HG02759 (cell line): Measurements from ENCODE around the gene CABP5.
"Not testable (repeated sequence)": the region's sequence is repeated elsewhere in the genome, so short reads cannot be mapped to it uniquely, and the experiment has no call there.

Source experiments
- ATAC-seq: cut with Tn5 transposase; IDR thresholded peaks from one replicate; pipeline ENCODE4 v1.9.1; 2021; ENCODE audit warnings: mild to moderate bottlenecking, moderate library complexity; ENCODE audit not compliant: unreplicated experiment

The CABP5 gene

GRCh38 chr19:48043675-48044258 is at the start of gene CABP5:
CABP5 (minus strand) TSS chr19:48044079; CDS start chr19:48043922, 157 bp downstream.
- no peak for ATAC-seq

- not testable (repeated sequence) for ATAC-seq
These were observed 47.3 kb upstream of the CABP5 start for GRCh38 chr19:48091111-48091718.

GRCh38 chr19:48090281-48090802 is 46.5 kb upstream of the CABP5 start:
- no peak for ATAC-seq

- not testable (repeated sequence) for ATAC-seq
These were observed 45.1 kb upstream of the CABP5 start for GRCh38 chr19:48088991-48089390.

DNA sequence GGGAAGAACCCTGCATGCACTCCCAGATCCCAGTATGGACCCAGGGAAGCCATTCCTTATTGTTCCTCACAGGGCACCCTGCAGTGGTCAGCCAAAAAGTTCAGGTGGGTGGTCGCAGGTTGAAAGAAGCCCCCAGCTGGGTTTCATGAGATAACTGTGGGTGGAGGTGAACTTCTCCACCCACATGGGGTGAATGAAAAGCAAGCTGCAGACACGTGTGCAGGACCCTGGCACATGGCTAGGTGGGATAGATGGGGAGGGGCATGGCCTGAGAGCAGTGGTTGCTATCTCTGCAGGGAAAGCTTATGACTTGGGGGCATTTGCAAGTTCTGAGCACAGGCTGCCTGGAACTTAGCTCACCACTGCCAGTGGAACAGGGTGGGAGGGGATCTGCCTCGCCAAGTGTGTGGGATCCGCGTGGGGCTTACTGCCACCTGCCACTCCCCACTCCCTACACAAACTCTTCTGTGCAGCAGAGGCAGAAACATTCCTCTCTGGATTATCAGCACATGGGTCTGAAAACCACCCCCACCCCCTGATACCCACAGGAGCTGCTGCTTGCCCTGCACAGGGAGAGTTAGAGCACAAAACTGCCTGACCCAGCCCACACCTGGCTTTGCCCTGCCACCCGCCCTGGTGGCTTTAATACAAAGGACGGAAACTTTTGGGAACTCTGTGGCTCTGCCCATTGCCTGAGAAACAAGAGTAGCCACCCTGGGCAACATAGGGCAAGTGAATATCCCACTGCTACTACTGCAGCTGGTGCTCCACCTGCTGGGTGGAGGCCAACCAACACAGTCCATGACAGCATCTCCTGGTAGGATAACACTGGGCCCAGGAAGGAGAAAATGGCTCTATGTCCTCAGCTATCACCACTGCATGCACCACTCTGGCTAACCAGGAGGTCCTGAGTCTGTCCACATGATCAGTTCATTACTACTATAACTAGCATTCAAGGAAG is 42.3 kb upstream of the CABP5 start:
- no peak for ATAC-seq

DNA sequence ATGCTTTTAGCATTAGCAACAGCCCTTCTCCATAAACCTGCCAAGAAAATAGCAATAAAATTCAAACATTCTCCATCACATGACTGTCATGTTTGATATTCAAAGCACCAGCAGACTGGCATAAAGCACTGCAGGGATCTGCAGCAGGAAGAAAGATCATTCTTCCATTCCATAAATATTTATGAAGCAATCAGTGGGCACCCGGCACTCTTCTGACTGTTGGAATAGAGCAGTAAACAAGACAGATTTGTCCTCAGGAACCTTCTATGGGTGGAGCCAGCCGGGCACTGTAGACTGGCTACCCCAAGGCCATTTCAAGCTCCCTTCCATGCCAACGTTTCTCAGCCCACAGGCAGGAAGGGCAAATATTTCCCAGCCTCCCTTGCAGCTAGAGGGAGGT is 41.2 kb upstream of the CABP5 start:
- no peak for ATAC-seq

DNA sequence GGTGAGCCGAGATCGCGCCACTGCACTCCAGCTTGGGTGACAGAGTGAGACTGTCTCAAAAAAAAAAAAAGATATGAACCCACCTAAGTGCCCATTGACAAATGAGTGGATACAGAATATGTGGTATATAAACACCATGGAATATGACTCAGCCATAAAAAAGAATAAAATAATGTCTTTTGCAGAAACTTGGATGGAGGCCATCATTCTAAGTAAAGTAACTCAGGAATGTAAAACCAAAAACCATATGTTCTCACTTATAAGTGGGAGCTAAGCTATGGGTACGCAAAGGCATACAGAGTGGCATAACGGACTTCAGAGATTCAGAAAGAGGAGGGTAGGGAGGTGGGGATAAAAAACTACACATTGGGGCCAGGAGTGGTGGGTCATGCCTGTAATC is 37.2 kb upstream of the CABP5 start:
- ATAC-seq, result no peak

DNA sequence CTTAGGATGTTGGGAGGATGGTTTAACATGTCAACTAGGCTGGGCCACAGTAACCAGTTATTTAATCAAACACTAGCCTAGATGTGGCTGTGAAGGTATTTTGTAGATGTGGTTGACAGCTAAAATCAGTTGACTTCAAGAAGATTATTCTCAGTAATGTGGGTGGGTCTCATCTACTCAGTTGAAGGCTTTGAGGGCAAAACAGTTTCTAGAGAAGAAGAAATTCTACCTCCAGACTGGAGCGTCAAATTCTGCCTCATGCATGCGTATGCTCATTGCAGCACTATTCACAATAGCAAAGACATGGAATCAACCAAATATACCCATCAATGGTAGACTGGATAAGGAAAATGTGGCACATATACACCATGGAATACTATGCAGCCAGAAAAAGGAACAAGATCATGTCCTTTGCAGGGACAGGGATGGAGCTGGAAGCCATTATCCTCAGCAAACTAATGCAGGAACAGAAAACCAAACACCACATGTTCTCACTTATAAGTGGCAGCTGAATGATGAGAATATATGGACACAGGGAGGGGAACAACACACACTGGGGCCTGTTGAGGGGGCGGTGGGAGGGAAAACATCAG is 26.4 kb upstream of the CABP5 start:
- not testable (repeated sequence) for ATAC-seq

DNA sequence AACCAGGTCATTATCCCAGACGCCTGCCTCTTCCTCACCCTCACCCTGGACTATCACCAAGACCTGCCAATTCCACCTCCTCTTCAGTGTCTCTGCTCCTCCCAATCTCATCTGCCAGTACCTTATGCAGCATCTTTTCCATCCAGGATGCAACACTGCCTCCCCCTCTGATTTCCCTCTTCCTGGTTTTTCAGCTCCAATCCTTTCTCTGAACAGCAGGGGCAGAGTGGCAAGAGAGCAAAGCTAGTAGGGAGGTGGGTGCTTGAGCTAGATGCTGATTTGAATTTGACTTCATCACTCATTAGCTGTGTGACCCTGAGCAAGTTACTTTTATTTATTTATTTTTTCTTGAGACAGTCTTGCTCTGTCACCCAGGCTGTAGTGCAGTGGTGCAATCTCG is 25.6 kb upstream of the CABP5 start:
- no peak for ATAC-seq

DNA sequence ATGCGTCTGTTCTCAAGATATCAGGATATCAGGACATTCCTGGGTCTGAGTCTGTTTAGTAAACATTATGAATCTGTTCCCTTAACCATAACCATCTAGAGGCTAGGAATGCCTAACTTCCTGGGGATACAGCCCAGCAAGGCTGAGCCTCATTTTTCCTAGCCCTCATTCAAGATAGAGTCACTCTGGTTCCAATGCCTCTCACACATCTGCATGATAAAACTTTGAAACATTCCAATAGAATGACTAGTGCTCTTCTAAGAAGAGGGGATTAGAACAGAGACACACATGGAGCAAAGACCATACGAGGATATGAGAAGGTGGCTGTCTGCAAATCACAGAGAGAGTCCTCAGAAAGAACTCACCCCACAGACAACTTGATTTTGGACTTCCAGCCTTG is 20.6 kb upstream of the CABP5 start:
- no peak for ATAC-seq

DNA sequence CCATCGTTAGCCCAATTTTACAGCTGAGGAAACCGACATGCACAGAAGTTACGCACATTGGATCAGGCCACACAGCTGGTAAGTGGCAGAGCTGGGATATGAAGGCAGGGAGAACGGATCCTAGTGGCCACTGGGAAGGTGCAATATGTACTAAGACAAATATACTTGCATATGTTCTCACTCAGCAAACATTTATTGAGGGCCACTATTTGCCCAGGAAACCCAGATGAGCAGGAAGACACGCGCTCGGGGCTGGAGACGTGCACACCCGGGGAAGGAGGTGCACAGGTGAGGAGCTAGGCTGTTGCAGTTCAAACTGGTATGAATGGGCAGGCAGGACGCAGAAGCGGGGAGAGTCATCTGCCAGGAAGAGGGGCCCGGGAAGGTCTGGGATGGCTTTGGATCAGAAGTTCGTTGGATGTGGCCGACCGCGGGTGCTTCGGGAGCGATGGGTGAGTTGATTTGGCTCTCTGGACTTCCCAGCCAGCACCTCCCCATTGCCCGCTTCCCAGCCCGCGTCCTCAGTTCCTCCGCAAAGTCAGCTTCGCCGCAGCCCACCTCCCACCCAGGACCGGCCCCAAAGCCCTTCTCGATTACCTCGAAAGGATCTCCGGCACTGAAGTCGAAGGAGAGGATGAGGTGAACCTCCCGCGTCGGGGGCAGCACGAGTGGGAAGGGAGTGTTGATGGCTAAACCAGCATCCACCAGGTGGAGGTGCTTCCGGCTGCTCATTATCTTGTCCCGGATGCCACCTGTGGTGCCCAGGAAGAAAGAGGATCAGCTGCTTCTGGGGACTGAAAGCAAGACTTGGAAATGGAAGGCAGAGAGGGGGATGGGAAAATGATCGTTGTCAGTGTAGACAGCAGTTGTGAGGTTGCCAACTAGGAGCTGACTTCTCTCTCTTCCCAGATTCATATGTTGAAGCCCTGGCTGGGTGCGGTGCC is 17.8 kb upstream of the CABP5 start:
- ATAC-seq, result no peak

DNA sequence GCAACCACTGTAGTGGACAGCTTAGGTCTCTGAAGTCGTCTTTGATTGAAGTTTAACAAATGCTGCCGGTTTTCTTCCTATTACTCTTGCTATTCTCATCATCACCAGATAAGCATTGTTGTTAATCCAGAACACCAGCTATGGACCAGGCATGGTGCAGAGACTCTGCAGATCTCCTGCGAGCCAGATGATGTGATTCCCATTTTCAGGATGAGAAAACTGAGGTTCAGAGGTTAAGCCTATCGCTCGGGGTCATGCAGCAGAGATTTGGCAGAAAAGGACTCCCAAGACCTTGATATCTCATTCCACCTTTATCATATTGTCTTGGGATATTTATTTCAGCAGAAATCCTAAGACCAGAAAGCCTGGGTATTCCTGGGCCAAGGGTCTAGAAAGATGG is 16.5 kb upstream of the CABP5 start:
- no peak for ATAC-seq

DNA sequence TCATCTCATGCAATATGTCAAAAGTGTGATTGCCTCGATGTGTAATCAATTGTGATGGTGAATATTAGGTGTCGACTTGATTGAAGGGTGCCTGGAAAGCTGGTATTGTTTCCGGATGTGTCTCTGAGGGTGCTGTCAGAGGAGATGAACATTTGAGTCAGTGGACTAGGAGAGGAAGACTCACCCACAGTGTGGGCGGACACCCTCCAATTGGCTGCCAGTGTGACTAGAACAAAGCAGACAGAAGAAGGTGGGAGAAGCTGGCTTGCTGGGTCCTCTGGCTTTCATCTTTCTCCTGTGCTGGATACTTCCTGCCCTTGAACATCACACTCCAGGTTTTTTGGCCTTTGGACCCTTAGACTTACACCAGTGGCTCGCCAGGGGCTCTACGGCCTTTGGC is 15.5 kb upstream of the CABP5 start:
- ATAC-seq, result no peak

DNA sequence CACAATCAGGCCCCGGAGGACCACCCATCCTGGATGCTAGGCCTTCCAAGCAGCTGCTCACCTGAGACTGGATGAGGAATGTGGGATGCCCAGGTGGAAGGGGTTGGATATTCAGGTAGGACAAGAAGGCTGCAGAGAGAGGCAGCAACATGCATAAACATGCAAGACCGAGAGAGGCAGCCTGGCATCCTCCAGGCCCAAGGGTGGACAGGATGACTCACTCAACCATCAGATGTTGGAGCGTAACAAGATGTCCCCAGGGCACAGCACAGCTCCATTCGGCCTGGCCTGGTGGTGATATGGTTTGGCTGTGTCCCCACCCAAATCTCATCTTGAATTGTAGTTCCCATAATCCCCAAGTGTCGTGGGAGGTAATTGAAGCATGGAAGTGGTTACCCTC is 10.0 kb upstream of the CABP5 start:
- ATAC-seq, result no peak

- no peak for ATAC-seq
These were observed 9.2 kb upstream of the CABP5 start for GRCh38 chr19:48053076-48053475.

GRCh38 chr19:48051335-48052033 is 7.6 kb upstream of the CABP5 start:
- ATAC-seq, result no peak

DNA sequence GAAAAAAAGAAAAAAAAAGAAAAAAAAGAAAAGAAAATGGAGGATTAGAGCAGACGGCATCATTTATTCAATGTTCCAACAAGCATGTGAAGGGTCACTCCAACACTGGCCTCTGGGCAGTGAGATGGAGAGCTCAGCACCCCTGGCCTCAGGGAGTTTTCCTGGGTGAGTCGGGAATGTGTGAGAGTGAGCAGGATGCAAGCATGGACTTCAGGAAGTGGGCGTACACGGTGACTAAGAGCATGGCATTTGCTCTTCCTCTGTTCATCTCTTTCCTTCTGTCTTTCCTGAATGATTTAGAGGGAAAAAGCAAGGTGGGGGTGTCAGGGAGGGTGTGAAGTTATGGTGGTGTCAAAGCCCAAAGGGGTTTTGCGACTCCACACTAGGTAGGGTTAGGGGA is 682 bp upstream of the CABP5 start:
- ATAC-seq, result no peak

- no peak for ATAC-seq
These were observed 1.9 kb downstream of the CABP5 start for GRCh38 chr19:48041877-48042580.

DNA sequence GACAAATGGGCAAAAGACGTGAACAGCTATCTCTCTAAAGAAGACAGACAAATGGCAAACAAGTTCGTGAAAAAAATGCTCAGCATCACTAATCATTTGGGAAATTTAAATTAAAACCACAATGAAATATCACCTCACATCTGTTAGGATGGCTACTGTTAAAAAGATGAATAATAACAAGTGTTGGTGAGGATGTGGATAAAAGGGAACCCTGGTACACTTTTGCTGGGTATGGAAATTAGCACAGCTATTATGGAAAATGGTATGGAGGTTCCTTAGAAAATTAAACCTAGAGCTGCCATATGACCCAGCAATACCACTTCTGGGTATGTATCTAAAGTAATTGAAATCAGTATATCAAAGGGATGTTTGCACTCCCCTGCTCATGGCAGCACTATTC is 7.1 kb downstream of the CABP5 start:
- ATAC-seq, result no peak
